B cell (primary cell): ENCODE results near the gene ZNF136. TPM values are rescaled to one million over a fixed set of nuclear protein-coding genes. Genes with fewer than 3 reads are reported as not detected.

Source experiments
- ATAC-seq: fragments of 200-7000 bp; cut with Tn5 transposase; one replicate; pipeline ENCODE4 v1.10.0; 2021; ENCODE audit warnings: low read depth, mild to moderate bottlenecking, moderate number of reproducible peaks, moderate library complexity
- CTCF ChIA-PET: fragments of 350-600 bp; sonication (Branson Sonifier 250); formaldehyde crosslinking; loops from one replicate; lab custom pipeline; 2021; ENCODE audit warnings: antibody characterized with exemption, inconsistent platforms; lab: Charles Lee
- POLR2A ChIA-PET: fragments of 350-600 bp; sonication (Branson Sonifier 250); formaldehyde crosslinking; loops from one replicate; lab custom pipeline; 2021; ENCODE audit warnings: antibody characterized with exemption; lab: Charles Lee
- DNase-seq: peaks from one replicate; pipeline ENCODE4 v3.0.0; 2013
- H2AFZ ChIP-seq: 2 replicates; pipeline ENCODE4 v1.6.1; 2012; ENCODE audit warnings: mild to moderate bottlenecking, low read depth, low read length; ENCODE audit not compliant: insufficient read depth, poor library complexity, severe bottlenecking
- H3K27ac ChIP-seq, 2 donors: 1 replicate in 1 of 2; 2 replicates in 1 of 2; pipeline ENCODE4 v1.5.1; 2012 to 2013; ENCODE audit warnings: low read length in 2 of 2, mild to moderate bottlenecking in 2 of 2, moderate library complexity in 1 of 2
- H3K27me3 ChIP-seq, 4 experiments: fragments of 200-600 bp in 1 of 4; sonication (generic) in 1 of 4; replicated peaks in 1 of 4; 1 replicate in 2 of 4; 2 replicates in 2 of 4; pipeline versions ENCODE4 v1.6.1 to v1.7.0; 2013 to 2016; ENCODE audit warnings: low read length in 3 of 4, mild to moderate bottlenecking in 2 of 4, mixed read lengths in 1 of 4, moderate library complexity in 1 of 4; ENCODE audit not compliant: insufficient read depth in 4 of 4, control insufficient read depth in 3 of 4; ENCODE audit errors: control extremely low read depth in 1 of 4
- H3K36me3 ChIP-seq, 2 experiments: replicated peaks in 1 of 2; 1 replicate in 1 of 2; 2 replicates in 1 of 2; pipeline versions ENCODE4 v1.6.1 to v1.7.1; 2013; ENCODE audit warnings: low read length in 1 of 2; ENCODE audit not compliant: insufficient read depth in 2 of 2, control insufficient read depth in 1 of 2; ENCODE audit errors: control extremely low read depth in 1 of 2, extremely low read depth in 1 of 2
- H3K4me1 ChIP-seq, 2 donors: fragments of 200-600 bp in 1 of 2; sonication (generic) in 1 of 2; 1 replicate in 1 of 2; 2 replicates in 1 of 2; pipeline versions ENCODE4 v1.5.1 to v1.6.1; 2013 to 2017; ENCODE audit warnings: low read length in 2 of 2; ENCODE audit not compliant: control insufficient read depth in 2 of 2, insufficient read depth in 2 of 2
- H3K4me2 ChIP-seq: replicated peaks from 2 replicates; pipeline ENCODE3; 2012; ENCODE audit warnings: mild to moderate bottlenecking, low read depth, low read length; ENCODE audit not compliant: poor library complexity, severe bottlenecking
- H3K4me3 ChIP-seq, 5 experiments: fragments of 200-600 bp in 1 of 5; sonication (generic) in 1 of 5; 1 replicate in 3 of 5; 2 replicates in 2 of 5; pipeline versions ENCODE4 v1.5.1 to v1.7.0; 2011 to 2016; ENCODE audit warnings: low read length in 4 of 5, mild to moderate bottlenecking in 4 of 5, low read depth in 2 of 5, control low read depth in 1 of 5, moderate library complexity in 1 of 5; ENCODE audit not compliant: insufficient read depth in 1 of 5; ENCODE audit errors: control extremely low read depth in 1 of 5, extremely low read depth in 1 of 5
- H3K79me2 ChIP-seq: fragments of 200-600 bp; sonication (generic); one replicate; pipeline ENCODE4 v1.6.0; 2016; ENCODE audit warnings: low read length; ENCODE audit not compliant: control insufficient read depth, insufficient read depth
- H3K9ac ChIP-seq: fragments of 200-600 bp; sonication (generic); 2 replicates; pipeline ENCODE4 v1.6.1; 2017; ENCODE audit warnings: mild to moderate bottlenecking, low read length, moderate library complexity
- H3K9me3 ChIP-seq, 3 donors: one replicate each; pipeline versions ENCODE4 v1.6.1 to v1.7.1; 2013; ENCODE audit warnings: low read length in 2 of 3; ENCODE audit not compliant: control insufficient read depth in 2 of 3, insufficient read depth in 1 of 3; ENCODE audit errors: control extremely low read depth in 1 of 3
- H4K20me1 ChIP-seq: 2 replicates; pipeline ENCODE4 v1.6.0; 2012; ENCODE audit warnings: mild to moderate bottlenecking, low read length; ENCODE audit not compliant: insufficient read depth, control insufficient read depth, poor library complexity, severe bottlenecking
- H3K27ac Mint-ChIP-seq: one replicate; pipeline ENCODE4 v1.8.0; 2021; ENCODE audit warnings: mixed read lengths
- H3K27me3 Mint-ChIP-seq: one replicate; pipeline ENCODE4 v1.8.0; 2021; ENCODE audit warnings: mixed read lengths
- H3K4me1 Mint-ChIP-seq: one replicate; pipeline ENCODE4 v1.8.0; 2021; ENCODE audit warnings: mixed read lengths
- H3K4me3 Mint-ChIP-seq: one replicate; pipeline ENCODE4 v1.8.0; 2021; ENCODE audit warnings: mixed read lengths
- H3K9me3 Mint-ChIP-seq: one replicate; pipeline ENCODE4 v1.8.0; 2022; ENCODE audit warnings: mixed read lengths; ENCODE audit not compliant: insufficient read depth
- EZH2 ChIP-seq: IDR thresholded peaks from 2 replicates; pipeline ENCODE4 v1.6.1; 2012; ENCODE audit warnings: borderline replicate concordance, low read depth, mild to moderate bottlenecking, moderate library complexity, low read length; ENCODE audit not compliant: insufficient read depth, poor library complexity, severe bottlenecking
- WGBS: methylation state at CpG from one replicate; pipeline ENCODE4 v1.1.5; 2013; ENCODE audit warnings: missing lambda C conversion rate; ENCODE audit not compliant: insufficient coverage; 5-methylcytosine and 5-hydroxymethylcytosine counted together
- intact Hi-C: fragments of 100-400 bp; cut with micrococcal nuclease; formaldehyde crosslinking; loops from one replicate; pipeline ENCODE4 v1.10.0; 2022
- polyA plus RNA-seq: library from polyadenylated mRNA; depleted of rRNA; stranded (reverse); fragments of >200 nt; gene quantifications from 2 replicates; pipeline ENCODE4 v1.2.3, GENCODE V29; 2012
- total RNA-seq, 2 donors: library from RNA; stranded (reverse); fragments of 120-200 nt in 1 of 2; gene quantifications; 1 replicate in 1 of 2; 2 replicates in 1 of 2; pipeline versions ENCODE4 v1.2.3 to v1.2.4, GENCODE V29; 2013 to 2022
- TF ChIP-seq, protein P1 (sequence below): fragments of 200-600 bp; IDR thresholded peaks from one replicate; pipeline ENCODE4 v1.8.0; 2022; ENCODE audit warnings: antibody characterized with exemption, mild to moderate bottlenecking

Gene ZNF136
- total and polyA plus RNA-seq, 2 donors (not counting 1 experiment from before 2014, with no cell fraction given): 7.5 to 30.8 TPM

DNA sequence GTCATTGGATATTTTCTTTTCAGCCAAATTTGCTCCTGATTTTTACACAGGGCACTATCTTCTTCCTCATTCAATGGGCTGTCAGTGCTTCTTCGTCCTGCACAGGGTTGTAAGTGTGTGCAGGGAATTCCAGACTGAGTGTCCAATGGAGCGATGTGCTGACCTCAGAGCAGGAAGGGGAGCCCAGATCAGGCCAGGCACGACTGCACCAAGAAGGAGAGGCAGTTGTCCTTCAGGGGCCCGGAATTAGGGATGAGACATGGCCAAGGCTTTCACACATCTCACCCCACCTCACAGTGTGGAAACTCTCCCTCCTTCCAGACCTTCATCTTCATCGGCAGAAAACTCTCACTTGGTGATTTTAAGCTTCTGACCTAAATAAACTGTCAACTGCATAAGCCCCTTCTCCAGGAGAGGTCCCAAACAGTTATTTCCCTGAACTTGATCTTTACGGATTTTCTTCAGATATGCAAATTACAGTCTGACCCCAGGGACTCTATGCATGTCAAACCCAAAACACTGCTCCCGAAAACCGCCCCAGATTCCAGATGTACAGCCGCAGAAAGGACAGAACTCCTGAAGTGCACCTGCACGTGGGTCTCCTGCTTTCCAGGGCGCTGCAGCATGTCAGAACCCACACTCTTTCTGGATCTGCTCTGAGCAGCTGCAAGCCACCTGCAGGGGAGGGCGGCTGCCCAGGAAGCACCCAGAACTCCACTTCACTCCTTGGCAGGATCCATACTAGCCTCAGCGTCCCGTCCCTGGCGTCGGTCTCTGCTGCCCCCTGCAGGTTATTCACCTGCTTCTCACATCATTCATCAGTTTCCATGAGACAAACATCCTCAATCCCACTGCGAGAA, 22.1 kb upstream of the ZNF136 start:
- no peak overlapping the region for H3K27ac ChIP-seq
- H3K4me3 Mint-ChIP-seq: peak overlapping the region; percentile 84
- H3K4me3 ChIP-seq: peak overlapping the region; percentile 73 to 93 (median 83)
- H2AFZ ChIP-seq: peak overlapping the region; percentile 91
- POLR2A ChIA-PET: interaction anchor here (0.5 to 1.8 kb wide), 8 partner anchors 13 to 571 kb away, joined by 3 to 15 read pairs (median 4); partner anchors contain the start of genes ZNF136, ZNF625, ZNF700 and ZNF763
- peaks cover 34% of the 10 kb centered on the region for H3K4me1 Mint-ChIP-seq
- no peaks in the 10 kb centered on the region for H4K20me1 ChIP-seq
- WGBS: 9% methylated on average over 11 of the region's 17 CpGs
- no peaks in the 10 kb centered on the region for H3K27me3 Mint-ChIP-seq
- H3K36me3 ChIP-seq: peaks cover 0 to 13% of the 10 kb centered on the region in 2 experiments
- ATAC-seq (peak; percentile 47), DNase-seq (peak; percentile 89)
- intact Hi-C loops: loop anchor here (1.0 to 5.0 kb wide), 13 partner anchors 22 to 440 kb away; partner anchors contain the start of genes ZNF136, ZNF440, ZNF441 and ZNF844
- H3K4me1 ChIP-seq: peaks cover 15 to 23% of the 10 kb centered on the region in 2 donors
- no peak for TF ChIP-seq EZH2
- TF ChIP-seq, protein P1, sequence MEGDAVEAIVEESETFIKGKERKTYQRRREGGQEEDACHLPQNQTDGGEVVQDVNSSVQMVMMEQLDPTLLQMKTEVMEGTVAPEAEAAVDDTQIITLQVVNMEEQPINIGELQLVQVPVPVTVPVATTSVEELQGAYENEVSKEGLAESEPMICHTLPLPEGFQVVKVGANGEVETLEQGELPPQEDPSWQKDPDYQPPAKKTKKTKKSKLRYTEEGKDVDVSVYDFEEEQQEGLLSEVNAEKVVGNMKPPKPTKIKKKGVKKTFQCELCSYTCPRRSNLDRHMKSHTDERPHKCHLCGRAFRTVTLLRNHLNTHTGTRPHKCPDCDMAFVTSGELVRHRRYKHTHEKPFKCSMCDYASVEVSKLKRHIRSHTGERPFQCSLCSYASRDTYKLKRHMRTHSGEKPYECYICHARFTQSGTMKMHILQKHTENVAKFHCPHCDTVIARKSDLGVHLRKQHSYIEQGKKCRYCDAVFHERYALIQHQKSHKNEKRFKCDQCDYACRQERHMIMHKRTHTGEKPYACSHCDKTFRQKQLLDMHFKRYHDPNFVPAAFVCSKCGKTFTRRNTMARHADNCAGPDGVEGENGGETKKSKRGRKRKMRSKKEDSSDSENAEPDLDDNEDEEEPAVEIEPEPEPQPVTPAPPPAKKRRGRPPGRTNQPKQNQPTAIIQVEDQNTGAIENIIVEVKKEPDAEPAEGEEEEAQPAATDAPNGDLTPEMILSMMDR: peak; percentile 97
- H3K9me3 Mint-ChIP-seq: peaks cover 5% of the 10 kb centered on the region
- CTCF ChIA-PET: interaction anchor here (0.6 to 3.5 kb wide), 40 partner anchors 9 to 1407 kb away, joined by 3 to 85 read pairs (median 4); partner anchors contain the start of genes ZNF136, ZNF439, ZNF440 and ZNF441
- peaks cover 18% of the 10 kb centered on the region for H3K79me2 ChIP-seq
- peak overlapping the region; percentile 86 for H3K27ac Mint-ChIP-seq
- H3K27me3 ChIP-seq: no peaks in the 10 kb centered on the region
- H3K4me2 ChIP-seq: peak overlapping the region; percentile 83
- H3K9me3 ChIP-seq: no peaks in the 10 kb centered on the region
- H3K9ac ChIP-seq: peak overlapping the region; percentile 87
